ENCODE data around the gene CMPK1.
A peak's percentile ranks its signal among the peaks of the same experiment; 100 is the strongest.
"Not testable (repeated sequence)": the region's sequence is repeated elsewhere in the genome, so short reads cannot be mapped to it uniquely, and the experiment has no call there.

CMPK1 gene

GRCh38 chr1:47333578-47333921 is at the start of gene CMPK1:
TSS of gene CMPK1 (plus strand) at chr1:47333790. CDS start at chr1:47333946, 156 bp downstream.
- peak; percentile 65 for DNase-seq (ENCODE audit: low read depth)
- no peak for TF ChIP-seq CTCF (IDR thresholded peaks at IDR 0.05; ENCODE audit: low read depth, low read length, missing control alignments)
- in situ Hi-C loops (cut with HindIII; ENCODE audit: low sequenced_read_pairs): no loop called here
- peak within 1 kb of the TSS; percentile 90 for H3K4me3 ChIP-seq (ENCODE audit: low read depth, low read length)

GRCh38 chr1:47288116-47288515 is 45.5 kb upstream of the CMPK1 start:
- H3K4me3 ChIP-seq (ENCODE audit: low read depth, low read length); in situ Hi-C loops (cut with HindIII; ENCODE audit: low sequenced_read_pairs); DNase-seq (ENCODE audit: low read depth): not testable (repeated sequence)

- DNase-seq (ENCODE audit: low read depth); in situ Hi-C loops (cut with HindIII; ENCODE audit: low sequenced_read_pairs); H3K4me3 ChIP-seq (ENCODE audit: low read depth, low read length): not testable (repeated sequence)
Measured at GRCh38 chr1:47294863-47295262, 38.7 kb upstream of the CMPK1 start.

- TF ChIP-seq CTCF (IDR thresholded peaks at IDR 0.05; ENCODE audit: low read depth, low read length, missing control alignments): no peak
- H3K4me3 ChIP-seq (ENCODE audit: low read depth, low read length): no peak overlapping the region
Measured at GRCh38 chr1:47295579-47295978, 38.0 kb upstream of the CMPK1 start.

GRCh38 chr1:47298025-47298699 is 35.4 kb upstream of the CMPK1 start:
- no peak for DNase-seq (ENCODE audit: low read depth)
- no peak overlapping the region for H3K4me3 ChIP-seq (ENCODE audit: low read depth, low read length)
- in situ Hi-C loops (cut with HindIII; ENCODE audit: low sequenced_read_pairs): no loop called here
- TF ChIP-seq CTCF (IDR thresholded peaks at IDR 0.05; ENCODE audit: low read depth, low read length, missing control alignments): no peak

More at GRCh38 chr1:47295579-47295978, 38.0 kb upstream of the CMPK1 start:
- DNase-seq (ENCODE audit: low read depth): no peak
- in situ Hi-C loops (cut with HindIII; ENCODE audit: low sequenced_read_pairs): no loop called here

- H3K4me3 ChIP-seq (ENCODE audit: low read depth, low read length): no peak overlapping the region
- no peak for DNase-seq (ENCODE audit: low read depth)
- TF ChIP-seq CTCF (IDR thresholded peaks at IDR 0.05; ENCODE audit: low read depth, low read length, missing control alignments): no peak
- in situ Hi-C loops (cut with HindIII; ENCODE audit: low sequenced_read_pairs): no loop called here
Measured at GRCh38 chr1:47302472-47302871, 31.1 kb upstream of the CMPK1 start.

- TF ChIP-seq CTCF (IDR thresholded peaks at IDR 0.05; ENCODE audit: low read depth, low read length, missing control alignments): no peak
- no peak overlapping the region for H3K4me3 ChIP-seq (ENCODE audit: low read depth, low read length)
- in situ Hi-C loops (cut with HindIII; ENCODE audit: low sequenced_read_pairs): no loop called here
- DNase-seq (ENCODE audit: low read depth): no peak
Measured at GRCh38 chr1:47309427-47309826, 24.2 kb upstream of the CMPK1 start.

Data from astrocyte of the cerebellum (primary cell).